ENCODE data around the gene PLEKHA3. TPM values are rescaled to one million over a fixed set of nuclear protein-coding genes. Genes with fewer than 3 reads are reported as not detected.

PLEKHA3 gene
- total and polyA plus RNA-seq, 2 experiments from 2014 or later, result 9.1 to 32.1 TPM

- Histone ChIP-seq H3K36me3 (replicated peaks; ENCODE audit: insufficient read depth, low read depth) (no peaks in the 10 kb centered on the region), H3K4me2 (no peak overlapping the region), H2AFZ (no peak overlapping the region), H3K9me2 (replicated peaks; ENCODE audit: insufficient read depth) (no peaks in the 10 kb centered on the region), H3K4me1 (ENCODE audit: insufficient read depth) (no peaks in the 10 kb centered on the region), H3K27ac (no peak overlapping the region), H4K20me1 (ENCODE audit: insufficient read depth, poor library complexity, severe bottlenecking) (no peaks in the 10 kb centered on the region), H3K9me3 (ENCODE audit: low read depth) (no peaks in the 10 kb centered on the region), H3K79me2 (peaks cover 38% of the 10 kb centered on the region), H3K4me3 (no peak overlapping the region), H3K27me3 (no peaks in the 10 kb centered on the region)
- DNase-seq (ENCODE audit: low spot score), result no peak
- WGBS (ENCODE audit: low lambda C conversion rate, missing lambda C conversion rate), result 91% methylated on average over 2 of the region's 2 CpGs
- TF ChIP-seq EZH2 (IDR thresholded peaks at IDR 0.05; ENCODE audit: borderline replicate concordance) (no peak), EZH2phosphoT487 (IDR thresholded peaks at IDR 0.05; ENCODE audit: low read depth, severe bottlenecking, unreplicated experiment) (no peak)
- TF ChIP-seq, protein P1, sequence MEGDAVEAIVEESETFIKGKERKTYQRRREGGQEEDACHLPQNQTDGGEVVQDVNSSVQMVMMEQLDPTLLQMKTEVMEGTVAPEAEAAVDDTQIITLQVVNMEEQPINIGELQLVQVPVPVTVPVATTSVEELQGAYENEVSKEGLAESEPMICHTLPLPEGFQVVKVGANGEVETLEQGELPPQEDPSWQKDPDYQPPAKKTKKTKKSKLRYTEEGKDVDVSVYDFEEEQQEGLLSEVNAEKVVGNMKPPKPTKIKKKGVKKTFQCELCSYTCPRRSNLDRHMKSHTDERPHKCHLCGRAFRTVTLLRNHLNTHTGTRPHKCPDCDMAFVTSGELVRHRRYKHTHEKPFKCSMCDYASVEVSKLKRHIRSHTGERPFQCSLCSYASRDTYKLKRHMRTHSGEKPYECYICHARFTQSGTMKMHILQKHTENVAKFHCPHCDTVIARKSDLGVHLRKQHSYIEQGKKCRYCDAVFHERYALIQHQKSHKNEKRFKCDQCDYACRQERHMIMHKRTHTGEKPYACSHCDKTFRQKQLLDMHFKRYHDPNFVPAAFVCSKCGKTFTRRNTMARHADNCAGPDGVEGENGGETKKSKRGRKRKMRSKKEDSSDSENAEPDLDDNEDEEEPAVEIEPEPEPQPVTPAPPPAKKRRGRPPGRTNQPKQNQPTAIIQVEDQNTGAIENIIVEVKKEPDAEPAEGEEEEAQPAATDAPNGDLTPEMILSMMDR (IDR thresholded peaks at IDR 0.05; ENCODE audit: poor library complexity), result no peak
These were observed 6.9 kb upstream of the PLEKHA3 start for GRCh38 chr2:178473373-178473772.

DNA sequence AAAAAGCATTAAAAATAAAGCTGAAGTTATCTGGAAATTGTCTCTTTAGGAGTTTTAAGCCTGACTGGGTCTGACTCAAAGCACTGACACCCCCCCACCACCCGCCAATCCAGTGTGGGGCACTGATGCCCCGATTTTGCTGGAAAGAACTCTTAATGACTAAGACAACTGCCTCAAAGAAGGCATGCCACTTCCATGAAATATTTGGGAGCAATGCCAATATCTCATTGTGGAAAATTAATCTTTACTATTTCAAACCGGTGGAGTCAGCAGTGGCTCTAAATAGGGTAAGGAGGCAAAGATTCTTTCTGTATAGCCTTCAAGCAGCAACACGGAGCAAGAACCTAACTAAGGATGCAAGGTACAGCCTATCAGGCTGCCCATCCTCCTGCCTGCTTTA lies 6.3 kb upstream of the PLEKHA3 start:
- H3K9me3 ChIP-seq (ENCODE audit: low read depth), result no peaks in the 10 kb centered on the region
- 83% methylated on average over 4 of the region's 4 CpGs for WGBS (ENCODE audit: low lambda C conversion rate, missing lambda C conversion rate)

DNA sequence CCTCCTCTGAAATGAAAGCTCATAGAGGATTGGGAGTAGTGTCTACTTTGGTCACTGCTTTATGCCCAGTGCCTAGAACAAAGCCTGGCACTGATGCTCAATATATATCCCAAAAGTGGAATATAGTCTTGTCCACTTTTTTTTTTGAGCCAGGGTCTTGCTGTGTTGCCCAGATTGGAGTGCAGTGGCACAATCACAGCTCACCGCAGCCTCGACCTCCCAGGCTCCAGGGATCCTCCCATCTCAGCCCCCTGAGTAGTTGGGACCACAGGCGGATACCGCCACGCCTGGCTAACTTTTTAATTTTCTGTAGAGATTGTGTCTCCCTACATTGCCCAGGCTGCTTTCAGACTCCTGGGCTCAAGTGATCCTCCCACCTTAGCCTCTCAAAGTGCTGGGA lies 5.7 kb upstream of the PLEKHA3 start:
- WGBS (ENCODE audit: low lambda C conversion rate, missing lambda C conversion rate), result 95% methylated on average over 5 of the region's 5 CpGs
- H3K9me3 ChIP-seq (ENCODE audit: low read depth), result no peaks in the 10 kb centered on the region
- H3K27me3 ChIP-seq, result no peaks in the 10 kb centered on the region
- H3K27ac ChIP-seq, result no peak overlapping the region
- H3K79me2 ChIP-seq, result peaks cover 38% of the 10 kb centered on the region
- DNase-seq (ENCODE audit: low spot score), result no peak
- H3K9me2 ChIP-seq (replicated peaks; ENCODE audit: insufficient read depth), result no peaks in the 10 kb centered on the region
- peaks cover 4% of the 10 kb centered on the region for H3K4me1 ChIP-seq (ENCODE audit: insufficient read depth)
- H3K36me3 ChIP-seq (replicated peaks; ENCODE audit: insufficient read depth, low read depth), result no peaks in the 10 kb centered on the region
- no peak overlapping the region for H3K4me3 ChIP-seq
- no peaks in the 10 kb centered on the region for H4K20me1 ChIP-seq (ENCODE audit: insufficient read depth, poor library complexity, severe bottlenecking)
- no peak overlapping the region for H2AFZ ChIP-seq
- no peak overlapping the region for H3K4me2 ChIP-seq
- TF ChIP-seq EZH2 (IDR thresholded peaks at IDR 0.05; ENCODE audit: borderline replicate concordance), result no peak
- TF ChIP-seq EZH2phosphoT487 (IDR thresholded peaks at IDR 0.05; ENCODE audit: low read depth, severe bottlenecking, unreplicated experiment), result no peak
- TF ChIP-seq, protein P1 (IDR thresholded peaks at IDR 0.05; ENCODE audit: poor library complexity), result no peak

More for the DNA sequence above, 6.3 kb upstream of the PLEKHA3 start:
- Histone ChIP-seq H3K9me2 (replicated peaks; ENCODE audit: insufficient read depth) (no peaks in the 10 kb centered on the region), H3K79me2 (peaks cover 38% of the 10 kb centered on the region), H3K4me1 (ENCODE audit: insufficient read depth) (no peaks in the 10 kb centered on the region), H3K36me3 (replicated peaks; ENCODE audit: insufficient read depth, low read depth) (no peaks in the 10 kb centered on the region), H4K20me1 (ENCODE audit: insufficient read depth, poor library complexity, severe bottlenecking) (no peaks in the 10 kb centered on the region), H3K27me3 (no peaks in the 10 kb centered on the region), H3K27ac (no peak overlapping the region), H3K4me3 (no peak overlapping the region), H2AFZ (no peak overlapping the region), H3K4me2 (no peak overlapping the region)
- DNase-seq (ENCODE audit: low spot score), result no peak
- TF ChIP-seq EZH2 (IDR thresholded peaks at IDR 0.05; ENCODE audit: borderline replicate concordance), result no peak
- TF ChIP-seq, protein P1 (IDR thresholded peaks at IDR 0.05; ENCODE audit: poor library complexity), result no peak
- no peak for TF ChIP-seq EZH2phosphoT487 (IDR thresholded peaks at IDR 0.05; ENCODE audit: low read depth, severe bottlenecking, unreplicated experiment)

GRCh38 chr2:178476477-178476876 lies 3.8 kb upstream of the PLEKHA3 start:
- no peak overlapping the region for H3K4me3 ChIP-seq
- H3K9me2 ChIP-seq (replicated peaks; ENCODE audit: insufficient read depth), result no peaks in the 10 kb centered on the region
- H3K79me2 ChIP-seq, result peaks cover 44% of the 10 kb centered on the region
- DNase-seq (ENCODE audit: low spot score), result no peak
- H3K4me1 ChIP-seq (ENCODE audit: insufficient read depth), result peaks cover 10% of the 10 kb centered on the region
- no peak for TF ChIP-seq EZH2 (IDR thresholded peaks at IDR 0.05; ENCODE audit: borderline replicate concordance)
- TF ChIP-seq, protein P1 (IDR thresholded peaks at IDR 0.05; ENCODE audit: poor library complexity), result no peak
- no peak for TF ChIP-seq EZH2phosphoT487 (IDR thresholded peaks at IDR 0.05; ENCODE audit: low read depth, severe bottlenecking, unreplicated experiment)
- peaks cover 4% of the 10 kb centered on the region for H4K20me1 ChIP-seq (ENCODE audit: insufficient read depth, poor library complexity, severe bottlenecking)
- H3K27me3 ChIP-seq, result no peaks in the 10 kb centered on the region
- H3K36me3 ChIP-seq (replicated peaks; ENCODE audit: insufficient read depth, low read depth), result no peaks in the 10 kb centered on the region
- H3K9me3 ChIP-seq (ENCODE audit: low read depth), result no peaks in the 10 kb centered on the region
- no peak overlapping the region for H3K27ac ChIP-seq
- H2AFZ ChIP-seq, result no peak overlapping the region
- peak overlapping the region; percentile 83 for H3K4me2 ChIP-seq
